ENCODE results near the gene LPCAT1.
"Not testable (repeated sequence)": the region's sequence is repeated elsewhere in the genome, so short reads cannot be mapped to it uniquely, and the experiment has no call there.

Gene LPCAT1

DNA sequence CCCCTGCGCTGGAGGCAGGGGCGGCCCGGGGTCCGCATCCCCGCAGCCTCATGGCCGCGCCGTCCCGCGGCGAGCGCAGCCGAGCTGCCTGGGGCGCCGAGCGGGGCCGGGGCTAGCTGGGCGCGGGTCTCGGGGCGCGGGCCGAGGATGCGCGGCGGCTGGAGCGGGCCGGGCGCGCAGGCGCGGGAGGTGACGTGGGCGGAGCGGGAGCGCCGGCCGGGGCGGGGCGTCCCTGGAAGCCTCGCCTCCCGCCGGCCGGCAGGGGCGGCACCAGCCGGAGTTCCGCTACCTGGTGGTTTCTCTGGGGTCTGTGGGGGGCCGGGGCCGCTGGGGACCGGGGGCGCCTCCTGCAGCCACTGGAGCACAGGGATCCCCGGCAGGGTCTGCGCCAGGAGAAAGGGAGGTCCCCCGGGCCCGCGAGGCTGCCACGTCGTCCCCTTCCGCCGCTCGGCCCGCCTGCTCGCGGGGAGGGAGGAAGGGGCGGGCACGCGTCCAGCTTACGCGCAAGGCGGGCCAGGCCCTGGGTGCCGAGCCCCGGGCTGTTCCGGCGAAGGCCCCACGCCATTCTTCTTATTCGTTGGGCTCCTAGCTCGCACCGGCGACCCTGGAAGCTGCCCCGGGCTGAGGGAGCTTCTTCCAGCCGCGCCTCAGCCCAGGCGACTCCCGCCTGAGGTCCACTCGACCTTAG, at the start of gene LPCAT1:
Gene LPCAT1, minus strand, starts transcription at position 168 of the 688 bp plus-strand sequence. Its CDS starts 116 bp downstream, at position 52.
- in situ Hi-C loops (cut with MboI; ENCODE audit: low sequenced_read_pairs) = no loop called here

- in situ Hi-C loops (cut with MboI; ENCODE audit: low sequenced_read_pairs) = not testable (repeated sequence)
Measured at GRCh38 chr5:1571875-1572274, 48.1 kb upstream of the LPCAT1 start.

DNA sequence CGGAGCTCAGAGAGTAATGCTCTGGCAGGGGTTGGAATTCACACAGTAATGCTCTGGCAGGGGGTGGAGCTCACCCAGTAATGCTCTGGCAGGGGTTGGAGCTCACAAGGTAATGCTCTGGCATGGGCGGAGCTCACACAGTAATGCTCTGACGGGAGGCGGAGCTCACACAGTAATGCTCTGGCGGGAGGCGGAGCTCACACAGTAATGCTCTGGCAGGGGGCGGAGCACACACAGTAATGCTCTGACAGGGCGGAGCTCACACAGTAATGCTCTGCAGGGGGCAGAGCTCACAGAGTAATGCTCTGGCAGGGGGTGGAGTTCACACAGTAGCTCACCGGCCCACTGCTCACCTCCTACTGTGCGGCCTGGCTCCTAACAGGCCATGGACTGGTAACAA, 47.2 kb upstream of the LPCAT1 start:
- in situ Hi-C loops (cut with MboI; ENCODE audit: low sequenced_read_pairs) = no loop called here

GRCh38 chr5:1568201-1568979, 44.6 kb upstream of the LPCAT1 start:
- in situ Hi-C loops (cut with MboI; ENCODE audit: low sequenced_read_pairs) = no loop called here

- in situ Hi-C loops (cut with MboI; ENCODE audit: low sequenced_read_pairs) = not testable (repeated sequence)
Measured at GRCh38 chr5:1567527-1568200, 43.9 kb upstream of the LPCAT1 start.

DNA sequence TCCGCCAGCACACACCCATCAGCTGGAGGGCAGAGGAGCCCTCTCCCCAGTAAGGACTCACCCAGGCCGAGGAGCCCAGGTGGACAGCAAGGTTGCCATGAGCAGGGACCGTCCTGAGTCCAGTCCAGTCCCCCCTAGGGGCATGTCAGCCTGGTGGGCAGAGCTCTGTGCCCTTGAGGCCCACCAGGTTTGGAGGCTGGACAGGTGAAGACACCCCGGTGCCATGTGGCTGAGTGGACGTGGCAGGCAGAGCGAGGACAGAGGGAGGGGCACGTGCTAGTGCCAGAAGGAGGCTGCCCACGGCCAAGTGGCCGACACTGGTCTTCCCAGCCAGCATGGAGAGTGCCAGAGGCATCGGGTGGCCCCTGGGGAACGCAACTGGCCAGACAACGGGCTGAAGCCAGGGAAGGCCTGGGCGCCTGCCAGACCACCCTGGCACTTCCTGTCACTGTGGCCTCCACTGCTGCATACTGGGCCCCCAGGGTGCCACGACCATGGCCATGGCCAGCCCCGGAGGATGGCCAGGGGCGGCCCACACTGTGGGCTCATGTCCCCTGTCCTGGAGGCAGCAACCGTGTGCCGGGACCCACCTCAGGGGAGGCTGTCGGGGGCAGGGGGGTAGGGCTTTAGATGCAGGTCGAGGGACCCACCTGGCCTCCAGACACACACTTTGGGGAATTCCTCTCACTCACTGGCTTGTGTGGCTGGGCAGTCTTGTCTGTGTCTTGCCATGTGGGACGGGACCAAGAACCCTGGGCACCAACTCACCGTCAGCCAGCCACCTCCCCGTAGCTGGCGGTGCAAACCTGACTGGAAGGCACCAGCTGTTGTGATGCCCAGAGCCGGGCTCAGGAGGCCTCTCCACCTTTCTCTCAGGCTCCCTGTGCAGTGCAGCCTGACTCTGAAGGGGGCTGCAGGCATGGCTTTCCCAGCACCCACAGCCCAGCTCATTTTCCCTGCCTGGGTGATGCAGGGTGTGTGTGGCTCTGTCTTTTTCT, 42.3 kb upstream of the LPCAT1 start:
- in situ Hi-C loops (cut with MboI; ENCODE audit: low sequenced_read_pairs) = no loop called here

GRCh38 chr5:1564824-1565736, 41.3 kb upstream of the LPCAT1 start:
- in situ Hi-C loops (cut with MboI; ENCODE audit: low sequenced_read_pairs) = no loop called here

DNA sequence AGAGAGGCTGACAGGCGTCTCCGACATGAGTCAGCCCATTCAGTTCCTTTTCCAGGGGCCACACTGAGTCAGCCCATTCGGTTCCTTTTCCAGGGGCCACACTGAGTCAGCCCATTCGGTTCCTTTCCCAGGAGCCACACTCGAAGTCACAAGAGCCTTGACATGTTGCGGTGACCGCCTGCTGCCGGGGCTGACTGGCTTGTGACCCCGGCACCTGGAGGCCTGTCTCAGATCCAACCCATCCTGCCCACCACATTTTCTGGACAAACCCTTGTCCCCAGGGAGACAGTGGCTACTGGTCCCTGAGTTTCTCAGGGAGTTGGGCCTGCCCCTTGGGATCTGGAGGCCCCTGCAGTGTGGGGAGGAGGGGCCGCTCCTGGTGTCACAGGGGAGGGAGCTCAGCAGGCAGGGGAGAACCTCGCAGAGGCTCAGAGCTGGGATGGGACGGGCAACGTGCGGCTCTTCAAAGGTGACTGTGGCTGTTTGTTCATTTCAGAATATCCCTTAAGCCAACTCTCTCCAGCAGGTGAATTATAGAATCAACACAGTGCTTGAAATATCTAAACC, 40.5 kb upstream of the LPCAT1 start:
- in situ Hi-C loops (cut with MboI; ENCODE audit: low sequenced_read_pairs) = no loop called here

DNA sequence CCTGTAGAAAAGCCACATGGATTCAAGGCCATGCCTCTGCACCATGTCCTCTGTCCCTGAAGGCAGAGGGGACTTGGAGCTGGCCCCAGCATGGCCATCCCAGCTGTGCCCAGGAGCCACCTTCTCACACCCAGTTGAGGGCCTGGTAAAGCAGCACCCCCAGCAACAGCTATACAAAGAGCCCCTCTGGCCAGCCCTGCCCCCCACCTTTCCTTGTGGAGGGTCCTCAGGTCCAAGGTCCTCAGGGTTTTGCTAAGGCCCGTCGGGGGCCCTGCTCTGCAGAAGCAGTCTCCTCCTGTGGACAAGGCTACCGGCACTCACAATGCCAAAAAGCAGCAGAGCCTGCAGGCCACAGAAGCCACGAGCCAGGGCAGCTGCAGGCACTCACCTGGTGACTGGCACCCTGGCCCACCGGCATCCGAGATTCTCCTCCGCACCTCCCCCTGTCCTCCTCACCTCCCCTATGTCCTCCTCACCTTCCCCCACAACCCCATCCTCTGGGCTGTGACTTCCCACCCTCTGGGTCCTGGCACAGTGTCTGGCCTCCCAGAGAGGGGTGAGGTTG, 39.9 kb upstream of the LPCAT1 start:
- in situ Hi-C loops (cut with MboI; ENCODE audit: low sequenced_read_pairs) = no loop called here

- in situ Hi-C loops (cut with MboI; ENCODE audit: low sequenced_read_pairs) = no loop called here
Measured at GRCh38 chr5:1563051-1563461, 39.3 kb upstream of the LPCAT1 start.

GRCh38 chr5:1562599-1562998, 38.8 kb upstream of the LPCAT1 start:
- in situ Hi-C loops (cut with MboI; ENCODE audit: low sequenced_read_pairs) = no loop called here

- in situ Hi-C loops (cut with MboI; ENCODE audit: low sequenced_read_pairs) = no loop called here
Measured at GRCh38 chr5:1561402-1561929, 37.7 kb upstream of the LPCAT1 start.

- in situ Hi-C loops (cut with MboI; ENCODE audit: low sequenced_read_pairs) = not testable (repeated sequence)
Measured at GRCh38 chr5:1560499-1560898, 36.7 kb upstream of the LPCAT1 start.

GRCh38 chr5:1558944-1559343, 35.2 kb upstream of the LPCAT1 start:
- in situ Hi-C loops (cut with MboI; ENCODE audit: low sequenced_read_pairs) = no loop called here

- in situ Hi-C loops (cut with MboI; ENCODE audit: low sequenced_read_pairs) = no loop called here
Measured at GRCh38 chr5:1557114-1557873, 33.5 kb upstream of the LPCAT1 start.

- in situ Hi-C loops (cut with MboI; ENCODE audit: low sequenced_read_pairs) = no loop called here
Measured at GRCh38 chr5:1555808-1556731, 32.3 kb upstream of the LPCAT1 start.
